Lower leg skin (tissue), 3 donors: ENCODE data around the gene PPP1R27.

Experiments used
- CTCF ChIP-seq, 3 donors: fragments of 450-650 bp; IDR thresholded peaks; one replicate each; pipeline ENCODE4 v1.5.1; 2016; ENCODE audit warnings: antibody characterized with exemption in 3 of 3, mild to moderate bottlenecking in 3 of 3, moderate library complexity in 2 of 3
- POLR2A ChIP-seq, 2 donors: fragments of 450-650 bp; IDR thresholded peaks; one replicate each; pipeline ENCODE4 v1.6.1; 2016 to 2017; ENCODE audit warnings: antibody characterized with exemption in 2 of 2, mild to moderate bottlenecking in 1 of 2, moderate library complexity in 1 of 2

GRCh38 chr17:81822996-81823819 lies 11.6 kb downstream of the PPP1R27 start:
- TF ChIP-seq CTCF (IDR thresholded peaks at IDR 0.05) (no peak), POLR2A (IDR thresholded peaks at IDR 0.05) (no peak)
